ENCODE data around the gene LEKR1.

The LEKR1 gene

DNA sequence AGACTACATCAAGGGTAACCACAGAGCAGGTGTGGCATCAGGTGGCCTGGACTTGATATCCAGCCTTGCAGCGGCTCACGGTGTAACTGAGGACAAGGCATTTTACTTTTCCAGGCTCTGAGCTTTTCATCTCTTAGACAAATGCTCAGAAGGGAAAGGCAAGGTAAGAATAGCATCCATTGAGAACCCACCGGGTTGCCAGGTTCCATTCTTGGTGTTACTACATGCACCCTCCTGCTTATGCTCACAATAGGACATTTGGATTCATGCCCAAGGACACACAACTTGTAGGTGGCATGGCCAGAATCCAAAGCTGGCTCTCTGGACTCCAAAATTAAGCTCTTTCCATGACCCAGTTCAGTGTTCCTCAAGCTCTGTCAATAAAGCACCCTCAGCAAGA lies 248.3 kb downstream of the LEKR1 start:
- H3K9me3 ChIP-seq (ENCODE audit: severe bottlenecking) = no peaks in the 10 kb centered on the region
- no peaks in the 10 kb centered on the region for H3K27me3 ChIP-seq (ENCODE audit: insufficient read depth, low read depth, severe bottlenecking)
- no peak overlapping the region for H3K4me3 ChIP-seq (ENCODE audit: low read depth, low read length)
- no peak for DNase-seq
- TF ChIP-seq, protein P1, sequence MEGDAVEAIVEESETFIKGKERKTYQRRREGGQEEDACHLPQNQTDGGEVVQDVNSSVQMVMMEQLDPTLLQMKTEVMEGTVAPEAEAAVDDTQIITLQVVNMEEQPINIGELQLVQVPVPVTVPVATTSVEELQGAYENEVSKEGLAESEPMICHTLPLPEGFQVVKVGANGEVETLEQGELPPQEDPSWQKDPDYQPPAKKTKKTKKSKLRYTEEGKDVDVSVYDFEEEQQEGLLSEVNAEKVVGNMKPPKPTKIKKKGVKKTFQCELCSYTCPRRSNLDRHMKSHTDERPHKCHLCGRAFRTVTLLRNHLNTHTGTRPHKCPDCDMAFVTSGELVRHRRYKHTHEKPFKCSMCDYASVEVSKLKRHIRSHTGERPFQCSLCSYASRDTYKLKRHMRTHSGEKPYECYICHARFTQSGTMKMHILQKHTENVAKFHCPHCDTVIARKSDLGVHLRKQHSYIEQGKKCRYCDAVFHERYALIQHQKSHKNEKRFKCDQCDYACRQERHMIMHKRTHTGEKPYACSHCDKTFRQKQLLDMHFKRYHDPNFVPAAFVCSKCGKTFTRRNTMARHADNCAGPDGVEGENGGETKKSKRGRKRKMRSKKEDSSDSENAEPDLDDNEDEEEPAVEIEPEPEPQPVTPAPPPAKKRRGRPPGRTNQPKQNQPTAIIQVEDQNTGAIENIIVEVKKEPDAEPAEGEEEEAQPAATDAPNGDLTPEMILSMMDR (IDR thresholded peaks at IDR 0.05; ENCODE audit: low read depth, low read length) = no peak
- no peak overlapping the region for H3K27ac ChIP-seq
- H3K36me3 ChIP-seq = no peaks in the 10 kb centered on the region

DNA sequence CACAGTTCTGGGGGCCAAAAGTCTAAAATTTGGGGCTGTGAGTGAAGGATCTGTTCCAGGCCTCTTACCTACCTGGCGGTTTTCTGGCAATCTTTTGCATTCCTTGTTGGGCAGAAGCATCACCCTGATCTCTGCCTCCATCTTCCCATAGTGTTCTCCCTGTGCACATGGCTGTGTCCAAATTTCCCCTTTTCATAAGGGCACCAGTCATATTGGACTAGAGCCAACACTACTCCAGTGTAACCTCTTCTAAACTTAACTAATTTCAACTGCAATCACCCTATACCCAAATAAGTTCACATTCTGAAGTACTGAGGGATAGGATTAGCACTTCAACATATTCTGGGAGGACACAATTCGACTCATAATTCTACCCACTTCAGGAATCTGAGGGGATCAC lies 248.8 kb downstream of the LEKR1 start:
- TF ChIP-seq, protein P1 (IDR thresholded peaks at IDR 0.05; ENCODE audit: low read depth, low read length) = no peak
- no peaks in the 10 kb centered on the region for H3K36me3 ChIP-seq
- DNase-seq = no peak

GRCh38 chr3:157075693-157076420 lies 249.7 kb downstream of the LEKR1 start:
- H3K27ac ChIP-seq = no peak overlapping the region
- no peak for DNase-seq
- no peaks in the 10 kb centered on the region for H3K27me3 ChIP-seq (ENCODE audit: insufficient read depth, low read depth, severe bottlenecking)
- H3K36me3 ChIP-seq = no peaks in the 10 kb centered on the region
- TF ChIP-seq, protein P1 (IDR thresholded peaks at IDR 0.05; ENCODE audit: low read depth, low read length) = no peak
- no peak overlapping the region for H3K4me3 ChIP-seq (ENCODE audit: low read depth, low read length)
- no peaks in the 10 kb centered on the region for H3K9me3 ChIP-seq (ENCODE audit: severe bottlenecking)

More for the DNA sequence above, 248.8 kb downstream of the LEKR1 start:
- no peak overlapping the region for H3K27ac ChIP-seq
- no peaks in the 10 kb centered on the region for H3K27me3 ChIP-seq (ENCODE audit: insufficient read depth, low read depth, severe bottlenecking)
- no peaks in the 10 kb centered on the region for H3K9me3 ChIP-seq (ENCODE audit: severe bottlenecking)
- H3K4me3 ChIP-seq (ENCODE audit: low read depth, low read length) = no peak overlapping the region

- DNase-seq = no peak
Observed at GRCh38 chr3:157077565-157077991, 251.4 kb downstream of the LEKR1 start.

DNA sequence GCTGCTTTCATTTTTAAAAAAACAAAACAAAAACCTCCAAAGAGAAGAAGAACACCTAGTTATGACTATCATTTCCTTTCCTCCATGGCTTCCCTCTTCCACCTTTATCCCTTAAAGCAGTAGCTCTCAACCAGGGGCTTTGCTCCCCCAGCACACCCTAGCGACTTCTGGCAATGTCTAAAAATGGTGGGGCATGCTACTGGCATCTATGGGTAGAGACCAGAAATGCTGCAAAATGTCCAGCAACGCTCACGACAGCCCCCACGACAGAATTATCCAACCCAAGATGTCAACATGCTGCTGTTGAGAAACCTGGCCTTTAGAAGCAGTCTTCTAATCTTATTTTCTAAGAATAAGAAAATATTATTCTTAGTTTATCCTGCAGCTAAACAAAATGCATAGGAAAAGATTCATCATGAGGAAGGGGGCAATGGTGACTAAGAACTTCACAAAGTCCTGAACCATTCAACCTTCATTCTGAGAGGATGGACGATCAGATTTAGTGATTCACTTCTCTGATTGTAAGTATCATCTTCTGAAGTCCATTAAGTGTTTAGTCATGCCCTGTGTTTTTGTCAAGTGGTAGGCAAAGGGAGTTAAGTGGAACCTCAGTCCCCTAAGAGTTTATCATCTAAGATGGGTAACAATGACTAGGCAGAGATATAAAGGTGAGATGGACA lies 252.1 kb downstream of the LEKR1 start:
- no peak overlapping the region for H3K4me3 ChIP-seq (ENCODE audit: low read depth, low read length)
- H3K27ac ChIP-seq = no peak overlapping the region
- TF ChIP-seq, protein P1 (IDR thresholded peaks at IDR 0.05; ENCODE audit: low read depth, low read length) = no peak
- DNase-seq = no peak
- no peaks in the 10 kb centered on the region for H3K36me3 ChIP-seq
- H3K27me3 ChIP-seq (ENCODE audit: insufficient read depth, low read depth, severe bottlenecking) = no peaks in the 10 kb centered on the region
- no peaks in the 10 kb centered on the region for H3K9me3 ChIP-seq (ENCODE audit: severe bottlenecking)

More at GRCh38 chr3:157077565-157077991, 251.4 kb downstream of the LEKR1 start:
- Histone ChIP-seq H3K36me3 (no peaks in the 10 kb centered on the region), H3K27me3 (ENCODE audit: insufficient read depth, low read depth, severe bottlenecking) (no peaks in the 10 kb centered on the region), H3K4me3 (ENCODE audit: low read depth, low read length) (no peak overlapping the region), H3K9me3 (ENCODE audit: severe bottlenecking) (no peaks in the 10 kb centered on the region), H3K27ac (no peak overlapping the region)
- TF ChIP-seq, protein P1 (IDR thresholded peaks at IDR 0.05; ENCODE audit: low read depth, low read length) = 0 out of 2 replicates have a peak, but pooled peaks have one; percentile 10

Data from WERI-Rb-1 (cell line).